Endothelial cell of umbilical vein (primary cell): Measurements from ENCODE around the gene SMAD1. TPM values are rescaled to one million over a fixed set of nuclear protein-coding genes. Genes with fewer than 3 reads are reported as not detected.

Experiments used
- BruUV-seq: library from RNA; stranded (reverse); fragments of 400-500 nt; replicated peaks from 2 replicates; lab custom pipeline; 2021; lab: Mats Ljungman, UMichigan
- CTCF ChIA-PET: fragments of 300-600, 350-600 bp; sonication (Branson Sonifier 250); formaldehyde crosslinking; loops from one replicate; lab custom pipeline; 2021; ENCODE audit warnings: antibody characterized with exemption, inconsistent platforms; lab: Charles Lee
- POLR2A ChIA-PET: fragments of 300-600, 350-600 bp; sonication (Branson Sonifier 250); formaldehyde crosslinking; loops from one replicate; lab custom pipeline; 2021; ENCODE audit warnings: antibody characterized with exemption, inconsistent platforms; lab: Charles Lee
- DNase-seq: peaks from one replicate; pipeline ENCODE4 v3.0.0-alpha.2; 2011; ENCODE audit warnings: low read depth, low spot score
- FAIRE-seq: peaks from 2 replicates; lab custom pipeline; 2011; peaks lifted over from hg19 to GRCh38; lab: Jason Lieb, UNC
- H2AFZ ChIP-seq: 2 replicates; pipeline ENCODE4 v1.6.0; 2012; ENCODE audit warnings: low read depth, low read length, control low read depth, inconsistent platforms
- H3K27ac ChIP-seq: 2 replicates; pipeline ENCODE4 v1.5.1; 2011; ENCODE audit warnings: low read depth, mild to moderate bottlenecking, control low read depth, low read length, moderate library complexity; ENCODE audit not compliant: insufficient read depth
- H3K27me3 ChIP-seq, 2 experiments: 2 replicates each; pipeline versions ENCODE4 v1.6.0 to v1.6.1; 2011; ENCODE audit warnings: low read length in 2 of 2, mixed read lengths in 1 of 2; ENCODE audit not compliant: control insufficient read depth in 2 of 2, insufficient read depth in 2 of 2
- H3K36me3 ChIP-seq, 2 experiments: 2 replicates in 1 of 2; 3 replicates in 1 of 2; pipeline ENCODE4 v1.5.1; 2011; ENCODE audit warnings: low read length in 2 of 2, mild to moderate bottlenecking in 1 of 2, moderate library complexity in 1 of 2; ENCODE audit not compliant: control insufficient read depth in 2 of 2, insufficient read depth in 2 of 2; ENCODE audit errors: extremely low read depth in 1 of 2
- H3K4me1 ChIP-seq: 3 replicates; pipeline ENCODE4 v1.5.1; 2011; ENCODE audit warnings: mild to moderate bottlenecking, low read length; ENCODE audit not compliant: control insufficient read depth, insufficient read depth; ENCODE audit errors: extremely low read depth
- H3K4me2 ChIP-seq: 2 replicates; pipeline ENCODE4 v1.6.1; 2011; ENCODE audit warnings: low read length, control low read depth, mixed read lengths; ENCODE audit not compliant: insufficient read depth
- H3K4me3 ChIP-seq, 3 experiments: fragments of 200-600 bp in 1 of 3; sonication (generic), shearing (Covaris generic) in 1 of 3; replicated peaks in 1 of 3; 2 replicates each; pipeline ENCODE4 v1.5.1; 2011 to 2016; ENCODE audit warnings: control low read depth in 3 of 3, low read length in 3 of 3, mild to moderate bottlenecking in 2 of 3, inconsistent platforms in 1 of 3, low read depth in 1 of 3, moderate library complexity in 1 of 3; ENCODE audit not compliant: insufficient read depth in 1 of 3
- H3K79me2 ChIP-seq: 2 replicates; pipeline ENCODE4 v1.6.0; 2012; ENCODE audit warnings: low read length, inconsistent platforms; ENCODE audit not compliant: control insufficient read depth, insufficient read depth
- H3K9ac ChIP-seq: replicated peaks from 2 replicates; pipeline ENCODE3; 2011; ENCODE audit warnings: low read length, control low read depth; ENCODE audit not compliant: insufficient read depth; ENCODE audit errors: extremely low read depth
- H3K9me1 ChIP-seq: replicated peaks from 3 replicates; pipeline ENCODE4 v1.6.0; 2011; ENCODE audit warnings: mild to moderate bottlenecking, low read length; ENCODE audit not compliant: control insufficient read depth, insufficient read depth; ENCODE audit errors: extremely low read depth
- H3K9me3 ChIP-seq: replicated peaks from 2 replicates; pipeline ENCODE4 v1.5.1; 2012; ENCODE audit warnings: low read length, inconsistent platforms; ENCODE audit not compliant: control insufficient read depth, insufficient read depth
- H4K20me1 ChIP-seq: replicated peaks from 2 replicates; pipeline ENCODE3; 2011; ENCODE audit warnings: mild to moderate bottlenecking, low read length; ENCODE audit not compliant: control insufficient read depth, insufficient read depth; ENCODE audit errors: extremely low read depth
- EZH2 ChIP-seq: IDR thresholded peaks from 2 replicates; pipeline ENCODE4 v1.6.1; 2012; ENCODE audit warnings: borderline replicate concordance, low read depth, mild to moderate bottlenecking, moderate library complexity, low read length, inconsistent platforms; ENCODE audit not compliant: severe bottlenecking
- FOS ChIP-seq: IDR thresholded peaks from 2 replicates; pipeline ENCODE4 v1.6.1; 2011; ENCODE audit warnings: mild to moderate bottlenecking, low read length, moderate library complexity, borderline replicate concordance; ENCODE audit not compliant: insufficient read depth
- GATA2 ChIP-seq: IDR thresholded peaks from 2 replicates; pipeline ENCODE4 v1.7.0; 2011; ENCODE audit warnings: low read depth, mild to moderate bottlenecking, moderate library complexity, mixed read lengths, low read length; ENCODE audit not compliant: insufficient read length, insufficient read depth
- JUN ChIP-seq: IDR thresholded peaks from 2 replicates; pipeline ENCODE4 v1.6.1; 2011; ENCODE audit warnings: borderline replicate concordance, low read depth; ENCODE audit not compliant: insufficient read length, insufficient read depth
- MYC ChIP-seq: IDR thresholded peaks from one replicate; pipeline ENCODE4 v1.6.1; 2011; ENCODE audit warnings: mild to moderate bottlenecking, low read depth, low read length
- POLR2A ChIP-seq: IDR thresholded peaks from 2 replicates; pipeline ENCODE4 v1.6.1; 2012; ENCODE audit warnings: low read depth, mild to moderate bottlenecking, control low read depth, low read length
- POLR2AphosphoS5 ChIP-seq: IDR thresholded peaks from 2 replicates; pipeline ENCODE4 v1.6.1; 2012; ENCODE audit warnings: low read depth, mild to moderate bottlenecking, control low read depth, low read length, moderate library complexity; ENCODE audit not compliant: insufficient read depth
- dilution Hi-C: fragments of 300-500 bp; cut with MboI; formaldehyde crosslinking; loops from one replicate; pipeline ENCODE4 v1.15.0; 2019; ENCODE audit warnings: low sequenced_read_pairs; ENCODE audit not compliant: extremely low pct_ligation_motif_present
- intact Hi-C: fragments of 100-400 bp; cut with micrococcal nuclease; formaldehyde crosslinking; loops from one replicate; pipeline ENCODE4 v1.10.0; 2022
- polyA plus RNA-seq, 4 experiments: library from polyadenylated mRNA; depleted of rRNA in 3 of 4; stranded (reverse) in 3 of 4; unstranded in 1 of 4; fragments of >200 nt; gene quantifications; 2 replicates each; pipeline versions ENCODE4 v1.2.1 to v1.2.3, GENCODE V29; 2011 to 2012; ENCODE audit warnings: missing spikeins in 1 of 4
- total RNA-seq: library from RNA; stranded (reverse); gene quantifications from 2 replicates; pipeline ENCODE4 v1.2.3, GENCODE V29; 2021
- TF ChIP-seq, protein P1 (sequence below), 2 donors: IDR thresholded peaks; 1 replicate in 1 of 2; 2 replicates in 1 of 2; pipeline ENCODE4 v1.5.1; 2011; ENCODE audit warnings: low read length in 2 of 2, mild to moderate bottlenecking in 2 of 2, moderate library complexity in 2 of 2, control low read depth in 1 of 2, inconsistent platforms in 1 of 2, low read depth in 1 of 2; ENCODE audit not compliant: insufficient read depth in 1 of 2; ENCODE audit errors: extremely low read depth in 1 of 2
- TF ChIP-seq, protein P2 (sequence below): IDR thresholded peaks from 2 replicates; pipeline ENCODE4 v1.6.1; 2011; ENCODE audit not compliant: insufficient read depth, insufficient read length

The SMAD1 gene
- total and polyA plus RNA-seq, 2 donors (not counting 3 experiments of a cell fraction or from before 2014, with no cell fraction given): 101 to 116 TPM

DNA sequence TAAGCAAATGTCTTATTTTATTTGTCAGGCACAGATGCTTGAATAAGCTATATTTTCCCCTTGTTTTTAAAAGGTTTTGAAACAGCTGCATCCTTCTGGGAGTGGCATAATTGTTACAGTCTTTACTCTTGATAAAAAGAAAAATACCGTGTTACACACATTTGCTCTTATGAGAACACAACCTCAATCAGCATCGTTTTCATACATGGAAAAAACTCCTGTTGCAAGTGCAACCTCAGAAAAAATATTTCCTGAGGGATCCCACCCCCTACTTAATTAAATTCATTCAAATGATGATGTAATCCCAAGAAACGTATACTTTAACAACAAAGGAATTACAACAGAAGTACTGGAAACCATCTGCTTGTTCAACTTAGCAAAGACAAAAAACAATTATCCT lies 58.6 kb downstream of the SMAD1 start:
- POLR2A ChIA-PET: no interaction called here
- Histone ChIP-seq H3K9me1 (no peaks in the 10 kb centered on the region), H3K9me3 (no peaks in the 10 kb centered on the region), H3K4me3 (no peak overlapping the region), H3K27ac (no peak overlapping the region), H3K9ac (no peak overlapping the region), H3K27me3 (no peaks in the 10 kb centered on the region), H3K4me1 (peaks cover 23% of the 10 kb centered on the region), H2AFZ (no peak overlapping the region), H3K79me2 (peaks cover 22% of the 10 kb centered on the region), H3K36me3 (peaks cover 8 to 16% of the 10 kb centered on the region in 2 experiments), H3K4me2 (no peak overlapping the region), H4K20me1 (no peaks in the 10 kb centered on the region)
- dilution Hi-C loops: no loop called here
- no TSS peak for BruUV-seq
- FAIRE-seq (no peak), DNase-seq (peak; percentile 66)
- CTCF ChIA-PET: interaction anchor here (0.6 to 1.9 kb wide), 3 partner anchors 14 to 33 kb away, joined by 3 to 7 read pairs (median 5); no protein-coding TSS in a partner anchor
- intact Hi-C loops: no loop called here
- no peak for TF ChIP-seq GATA2
- TF ChIP-seq JUN: no peak

DNA sequence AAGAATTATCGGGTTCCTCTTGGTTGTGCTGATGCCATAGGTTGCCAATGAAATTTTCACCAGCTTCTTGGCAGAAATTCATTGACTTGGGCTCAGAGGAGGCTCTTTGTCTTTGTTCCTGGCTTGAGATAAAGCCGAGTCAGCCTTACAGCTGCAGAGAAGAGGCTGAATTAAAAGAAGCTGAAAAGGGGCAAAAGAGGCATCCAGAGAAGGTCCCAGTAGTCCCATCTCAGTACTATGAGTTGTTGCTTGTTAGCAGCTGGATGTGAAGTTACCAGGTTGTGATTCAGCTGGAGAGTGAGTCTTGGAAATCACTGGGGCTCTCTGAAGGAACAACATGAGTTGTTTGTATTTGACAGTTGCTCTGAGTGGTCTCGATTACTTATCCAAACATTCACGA lies 59.7 kb downstream of the SMAD1 start:
- no peak for DNase-seq
- Histone ChIP-seq H3K4me2 (no peak overlapping the region), H3K27ac (peak overlapping the region; percentile 17), H3K9me3 (no peaks in the 10 kb centered on the region), H3K4me1 (peaks cover 33% of the 10 kb centered on the region), H3K4me3 (no peak overlapping the region), H3K9me1 (no peaks in the 10 kb centered on the region), H3K79me2 (peaks cover 17% of the 10 kb centered on the region), H3K9ac (no peak overlapping the region), H4K20me1 (no peaks in the 10 kb centered on the region), H3K36me3 (peaks cover 8 to 16% of the 10 kb centered on the region in 2 experiments), H2AFZ (no peak overlapping the region), H3K27me3 (no peaks in the 10 kb centered on the region)
- POLR2A ChIA-PET: interaction anchor here (1.1 kb wide), 1 partner anchor 57 kb away, joined by 3 read pairs; no protein-coding TSS in a partner anchor
- CTCF ChIA-PET: interaction anchor here (0.5 to 2.0 kb wide), 8 partner anchors 8 to 1107 kb away, joined by 3 to 11 read pairs (median 4); no protein-coding TSS in a partner anchor
- BruUV-seq: no TSS peak
- dilution Hi-C loops (no loop called here), intact Hi-C loops (no loop called here)
- FAIRE-seq: no peak
- TF ChIP-seq GATA2 (no peak), MYC (no peak), POLR2A (no peak), FOS (no peak), EZH2 (no peak), POLR2AphosphoS5 (no peak), JUN (no peak)
- TF ChIP-seq, protein P1, sequence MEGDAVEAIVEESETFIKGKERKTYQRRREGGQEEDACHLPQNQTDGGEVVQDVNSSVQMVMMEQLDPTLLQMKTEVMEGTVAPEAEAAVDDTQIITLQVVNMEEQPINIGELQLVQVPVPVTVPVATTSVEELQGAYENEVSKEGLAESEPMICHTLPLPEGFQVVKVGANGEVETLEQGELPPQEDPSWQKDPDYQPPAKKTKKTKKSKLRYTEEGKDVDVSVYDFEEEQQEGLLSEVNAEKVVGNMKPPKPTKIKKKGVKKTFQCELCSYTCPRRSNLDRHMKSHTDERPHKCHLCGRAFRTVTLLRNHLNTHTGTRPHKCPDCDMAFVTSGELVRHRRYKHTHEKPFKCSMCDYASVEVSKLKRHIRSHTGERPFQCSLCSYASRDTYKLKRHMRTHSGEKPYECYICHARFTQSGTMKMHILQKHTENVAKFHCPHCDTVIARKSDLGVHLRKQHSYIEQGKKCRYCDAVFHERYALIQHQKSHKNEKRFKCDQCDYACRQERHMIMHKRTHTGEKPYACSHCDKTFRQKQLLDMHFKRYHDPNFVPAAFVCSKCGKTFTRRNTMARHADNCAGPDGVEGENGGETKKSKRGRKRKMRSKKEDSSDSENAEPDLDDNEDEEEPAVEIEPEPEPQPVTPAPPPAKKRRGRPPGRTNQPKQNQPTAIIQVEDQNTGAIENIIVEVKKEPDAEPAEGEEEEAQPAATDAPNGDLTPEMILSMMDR (IDR thresholded peaks at IDR 0.05; ENCODE audit: extremely low read depth in 1 of 2, insufficient read depth in 1 of 2, low read depth in 1 of 2, low read length in 2 of 2): no peak
- TF ChIP-seq, protein P2, sequence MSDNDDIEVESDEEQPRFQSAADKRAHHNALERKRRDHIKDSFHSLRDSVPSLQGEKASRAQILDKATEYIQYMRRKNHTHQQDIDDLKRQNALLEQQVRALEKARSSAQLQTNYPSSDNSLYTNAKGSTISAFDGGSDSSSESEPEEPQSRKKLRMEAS: no peak
